Measurements from ENCODE around the gene HAL.
A peak's percentile ranks its signal among the peaks of the same experiment; 100 is the strongest.

Gene HAL

GRCh38 chr12:95998611-95999286, 2.6 kb upstream of the HAL start:
- H3K36me3 ChIP-seq (replicated peaks; ENCODE audit: low read depth, low read length), result peaks cover 4% of the 10 kb centered on the region
- no peaks in the 10 kb centered on the region for H3K27me3 ChIP-seq (ENCODE audit: low read depth, low read length)
- TF ChIP-seq, protein P1, sequence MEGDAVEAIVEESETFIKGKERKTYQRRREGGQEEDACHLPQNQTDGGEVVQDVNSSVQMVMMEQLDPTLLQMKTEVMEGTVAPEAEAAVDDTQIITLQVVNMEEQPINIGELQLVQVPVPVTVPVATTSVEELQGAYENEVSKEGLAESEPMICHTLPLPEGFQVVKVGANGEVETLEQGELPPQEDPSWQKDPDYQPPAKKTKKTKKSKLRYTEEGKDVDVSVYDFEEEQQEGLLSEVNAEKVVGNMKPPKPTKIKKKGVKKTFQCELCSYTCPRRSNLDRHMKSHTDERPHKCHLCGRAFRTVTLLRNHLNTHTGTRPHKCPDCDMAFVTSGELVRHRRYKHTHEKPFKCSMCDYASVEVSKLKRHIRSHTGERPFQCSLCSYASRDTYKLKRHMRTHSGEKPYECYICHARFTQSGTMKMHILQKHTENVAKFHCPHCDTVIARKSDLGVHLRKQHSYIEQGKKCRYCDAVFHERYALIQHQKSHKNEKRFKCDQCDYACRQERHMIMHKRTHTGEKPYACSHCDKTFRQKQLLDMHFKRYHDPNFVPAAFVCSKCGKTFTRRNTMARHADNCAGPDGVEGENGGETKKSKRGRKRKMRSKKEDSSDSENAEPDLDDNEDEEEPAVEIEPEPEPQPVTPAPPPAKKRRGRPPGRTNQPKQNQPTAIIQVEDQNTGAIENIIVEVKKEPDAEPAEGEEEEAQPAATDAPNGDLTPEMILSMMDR (IDR thresholded peaks at IDR 0.05; ENCODE audit: low read depth, low read length), result peak; percentile 89
- TF ChIP-seq EZH2phosphoT487 (IDR thresholded peaks at IDR 0.05; ENCODE audit: low read depth), result no peak
- no peak overlapping the region for H3K4me2 ChIP-seq (ENCODE audit: low read length)
- H2AFZ ChIP-seq (ENCODE audit: low read depth, low read length), result no peak overlapping the region
- no peak overlapping the region for H3K9ac ChIP-seq (ENCODE audit: low read length)
- H3K9me3 ChIP-seq (ENCODE audit: insufficient read depth, low read length), result no peaks in the 10 kb centered on the region
- no peaks in the 10 kb centered on the region for H3K79me2 ChIP-seq (ENCODE audit: low read length)
- H3K27ac ChIP-seq (ENCODE audit: low read length), result no peak overlapping the region
- H4K20me1 ChIP-seq (ENCODE audit: insufficient read depth, low read length), result no peaks in the 10 kb centered on the region
- H3K4me1 ChIP-seq (ENCODE audit: low read length), result peaks cover 5% of the 10 kb centered on the region
- no peak overlapping the region for H3K4me3 ChIP-seq (ENCODE audit: low read length)

DNA sequence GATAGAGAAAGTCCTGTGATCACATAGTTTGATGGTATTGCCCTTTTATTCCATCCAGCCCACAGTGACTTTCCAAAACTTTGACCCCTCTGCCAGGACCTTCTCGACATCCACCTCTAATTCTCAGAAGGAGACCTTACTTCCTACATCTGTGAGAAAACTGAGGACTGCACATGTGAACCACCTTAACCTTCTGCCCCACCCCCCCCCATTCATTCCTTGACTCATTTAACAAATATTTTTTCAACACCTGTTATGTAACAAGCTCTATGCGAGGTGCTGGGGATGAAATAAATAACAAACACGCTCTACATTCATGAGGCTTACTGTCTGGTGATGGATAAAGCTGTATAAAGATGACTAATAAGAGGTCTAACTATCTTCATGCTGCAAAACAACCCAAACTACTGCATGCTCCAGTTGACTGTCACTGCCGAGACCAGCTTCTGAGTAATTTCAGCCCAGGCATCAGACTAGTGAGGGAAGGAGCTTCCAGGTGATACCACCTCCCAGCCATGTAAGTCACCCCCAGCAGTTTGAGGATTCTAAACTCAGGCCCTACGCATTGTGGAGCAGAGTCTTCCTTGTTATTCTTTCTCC, 1.9 kb upstream of the HAL start:
- Histone ChIP-seq H3K79me2 (ENCODE audit: low read length) (no peaks in the 10 kb centered on the region), H3K27me3 (ENCODE audit: low read depth, low read length) (no peaks in the 10 kb centered on the region), H4K20me1 (ENCODE audit: insufficient read depth, low read length) (no peaks in the 10 kb centered on the region), H3K9me3 (ENCODE audit: insufficient read depth, low read length) (no peaks in the 10 kb centered on the region), H3K27ac (ENCODE audit: low read length) (no peak overlapping the region), H3K9ac (ENCODE audit: low read length) (no peak overlapping the region), H2AFZ (ENCODE audit: low read depth, low read length) (no peak overlapping the region), H3K4me3 (ENCODE audit: low read length) (no peak overlapping the region), H3K4me2 (ENCODE audit: low read length) (no peak overlapping the region), H3K36me3 (replicated peaks; ENCODE audit: low read depth, low read length) (peaks cover 4% of the 10 kb centered on the region), H3K4me1 (ENCODE audit: low read length) (peaks cover 5% of the 10 kb centered on the region)
- TF ChIP-seq EZH2phosphoT487 (IDR thresholded peaks at IDR 0.05; ENCODE audit: low read depth), result no peak
- TF ChIP-seq, protein P1 (IDR thresholded peaks at IDR 0.05; ENCODE audit: low read depth, low read length), result no peak

DNA sequence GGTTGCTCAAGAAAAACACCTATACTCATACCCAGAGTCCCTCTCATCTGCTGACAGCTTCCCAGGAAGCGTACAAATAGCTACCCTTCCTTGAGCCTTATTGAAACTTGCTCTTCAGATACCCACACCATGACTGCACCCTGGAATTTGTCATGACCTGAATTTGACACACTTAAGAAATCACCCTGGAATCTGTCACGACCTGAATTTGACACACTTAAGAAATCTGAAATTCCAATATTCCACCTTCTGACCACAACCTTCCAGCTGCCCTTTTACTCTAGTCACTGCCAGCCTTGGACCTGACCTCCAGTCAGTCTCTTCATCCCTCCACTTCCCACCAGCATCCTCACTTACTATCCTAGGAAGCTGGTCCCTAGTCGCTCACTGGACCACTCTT, 1.1 kb upstream of the HAL start:
- Histone ChIP-seq H3K9ac (ENCODE audit: low read length) (no peak overlapping the region), H3K27me3 (ENCODE audit: low read depth, low read length) (no peaks in the 10 kb centered on the region), H2AFZ (ENCODE audit: low read depth, low read length) (no peak overlapping the region), H3K79me2 (ENCODE audit: low read length) (no peaks in the 10 kb centered on the region), H3K36me3 (replicated peaks; ENCODE audit: low read depth, low read length) (peaks cover 1% of the 10 kb centered on the region), H3K4me3 (ENCODE audit: low read length) (no peak overlapping the region), H3K4me1 (ENCODE audit: low read length) (peaks cover 5% of the 10 kb centered on the region), H3K27ac (ENCODE audit: low read length) (no peak overlapping the region), H3K4me2 (ENCODE audit: low read length) (no peak overlapping the region), H3K9me3 (ENCODE audit: insufficient read depth, low read length) (no peaks in the 10 kb centered on the region), H4K20me1 (ENCODE audit: insufficient read depth, low read length) (no peaks in the 10 kb centered on the region)
- TF ChIP-seq EZH2phosphoT487 (IDR thresholded peaks at IDR 0.05; ENCODE audit: low read depth), result no peak
- TF ChIP-seq, protein P1 (IDR thresholded peaks at IDR 0.05; ENCODE audit: low read depth, low read length), result no peak

DNA sequence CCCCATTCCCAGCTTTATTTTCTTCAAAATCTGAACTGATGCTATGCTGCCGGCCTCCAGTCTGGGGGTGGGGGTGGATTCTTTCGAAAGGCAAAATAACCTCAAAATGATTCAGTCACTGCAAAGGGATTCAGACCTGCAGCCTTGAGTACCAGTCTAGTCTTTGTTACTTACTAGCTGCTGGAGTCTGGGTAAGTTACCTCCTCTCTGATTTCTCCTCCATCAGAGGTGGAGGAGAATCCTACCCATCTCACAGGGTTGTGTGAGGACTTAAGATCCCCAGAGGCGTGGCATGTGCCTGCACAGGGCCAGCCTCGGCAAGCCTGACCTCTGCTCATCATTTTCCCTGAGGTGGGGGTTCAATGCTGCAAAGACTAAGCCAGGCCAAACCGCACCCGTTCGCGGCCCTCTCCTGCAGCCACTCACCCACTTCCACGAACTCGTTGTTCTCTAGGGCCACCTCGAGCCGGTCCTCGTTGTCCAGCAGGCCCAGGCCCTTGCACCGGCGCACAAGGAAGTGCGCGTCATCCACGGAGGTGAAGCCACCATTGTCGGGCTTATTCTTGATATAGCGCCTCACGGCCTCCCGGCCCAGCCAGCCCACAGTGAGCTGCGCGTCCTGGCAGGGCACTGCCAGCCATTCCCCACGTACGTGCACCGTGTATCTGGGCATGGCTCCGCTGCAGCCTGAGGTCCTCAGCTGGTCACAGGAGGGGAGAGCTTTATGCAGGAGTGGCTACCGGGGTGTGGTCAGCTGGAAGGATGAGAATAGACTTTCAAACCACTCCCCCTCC, 709 bp downstream of the HAL start:
- Histone ChIP-seq H3K79me2 (ENCODE audit: low read length) (no peaks in the 10 kb centered on the region), H3K36me3 (replicated peaks; ENCODE audit: low read depth, low read length) (no peaks in the 10 kb centered on the region), H3K27ac (ENCODE audit: low read length) (no peak overlapping the region), H3K4me3 (ENCODE audit: low read length) (no peak overlapping the region), H4K20me1 (ENCODE audit: insufficient read depth, low read length) (no peaks in the 10 kb centered on the region), H3K4me2 (ENCODE audit: low read length) (no peak overlapping the region), H3K27me3 (ENCODE audit: low read depth, low read length) (no peaks in the 10 kb centered on the region), H3K9me3 (ENCODE audit: insufficient read depth, low read length) (no peaks in the 10 kb centered on the region), H2AFZ (ENCODE audit: low read depth, low read length) (no peak overlapping the region), H3K9ac (ENCODE audit: low read length) (no peak overlapping the region), H3K4me1 (ENCODE audit: low read length) (peaks cover 5% of the 10 kb centered on the region)
- TF ChIP-seq, protein P1 (IDR thresholded peaks at IDR 0.05; ENCODE audit: low read depth, low read length), result no peak
- TF ChIP-seq EZH2phosphoT487 (IDR thresholded peaks at IDR 0.05; ENCODE audit: low read depth), result no peak

All from OCI-LY3 (cell line).